Keratinocyte (primary cell): ENCODE measurements around the gene PPARD. TPM values are rescaled to one million over a fixed set of nuclear protein-coding genes. Genes with fewer than 3 reads are reported as not detected.

Experiments used
- DNase-seq: peaks from one replicate; pipeline ENCODE4 v3.0.0-alpha.2; 2011; ENCODE audit warnings: low read depth, missing footprints, low spot score
- FAIRE-seq: peaks from 2 replicates; lab custom pipeline; 2011; peaks lifted over from hg19 to GRCh38; lab: Jason Lieb, UNC
- H2AFZ ChIP-seq: 2 replicates; pipeline ENCODE4 v1.6.0; 2012; ENCODE audit warnings: low read length, control low read depth, inconsistent platforms; ENCODE audit not compliant: control insufficient read depth
- H3K27ac ChIP-seq: 2 replicates; pipeline ENCODE4 v1.5.1; 2011; ENCODE audit warnings: low read length; ENCODE audit not compliant: control insufficient read depth, insufficient read depth
- H3K27me3 ChIP-seq: 3 replicates; pipeline ENCODE4 v1.6.0; 2011; ENCODE audit warnings: low read length; ENCODE audit not compliant: control insufficient read depth, insufficient read depth; ENCODE audit errors: extremely low read depth
- H3K36me3 ChIP-seq, 2 experiments: 2 replicates in 1 of 2; 3 replicates in 1 of 2; pipeline ENCODE4 v1.5.1; 2011; ENCODE audit warnings: low read length in 2 of 2, mild to moderate bottlenecking in 1 of 2; ENCODE audit not compliant: control insufficient read depth in 2 of 2, insufficient read depth in 2 of 2; ENCODE audit errors: extremely low read depth in 1 of 2
- H3K4me1 ChIP-seq: 3 replicates; pipeline ENCODE4 v1.5.1; 2011; ENCODE audit warnings: low read length; ENCODE audit not compliant: control insufficient read depth, insufficient read depth; ENCODE audit errors: extremely low read depth
- H3K4me2 ChIP-seq: 3 replicates; pipeline ENCODE4 v1.6.0; 2011; ENCODE audit warnings: low read depth, low read length; ENCODE audit not compliant: control insufficient read depth, insufficient read depth; ENCODE audit errors: extremely low read depth
- H3K4me3 ChIP-seq, 3 experiments: fragments of 200-600 bp in 1 of 3; sonication (generic) in 1 of 3; 2 replicates in 2 of 3; 3 replicates in 1 of 3; pipeline ENCODE4 v1.5.1; 2011 to 2016; ENCODE audit warnings: low read length in 3 of 3, mild to moderate bottlenecking in 3 of 3, control low read depth in 2 of 3, inconsistent platforms in 1 of 3, low read depth in 1 of 3, mixed read lengths in 1 of 3, mixed run types in 1 of 3, moderate library complexity in 1 of 3; ENCODE audit not compliant: control insufficient read depth in 2 of 3, insufficient read depth in 2 of 3; ENCODE audit errors: extremely low read depth in 1 of 3
- H3K79me2 ChIP-seq: 2 replicates; pipeline ENCODE4 v1.6.0; 2012; ENCODE audit warnings: low read length; ENCODE audit not compliant: control insufficient read depth, insufficient read depth
- H3K9ac ChIP-seq: 3 replicates; pipeline ENCODE4 v1.6.0; 2011; ENCODE audit warnings: low read length; ENCODE audit not compliant: control insufficient read depth, insufficient read depth; ENCODE audit errors: extremely low read depth
- H3K9me1 ChIP-seq: 3 replicates; pipeline ENCODE4 v1.6.0; 2011; ENCODE audit warnings: low read length; ENCODE audit not compliant: control insufficient read depth, insufficient read depth; ENCODE audit errors: extremely low read depth
- H3K9me3 ChIP-seq: 2 replicates; pipeline ENCODE4 v1.5.1; 2012; ENCODE audit warnings: low read depth, low read length; ENCODE audit not compliant: control insufficient read depth
- H4K20me1 ChIP-seq: 3 replicates; pipeline ENCODE4 v1.6.0; 2011; ENCODE audit warnings: low read length; ENCODE audit not compliant: control insufficient read depth, insufficient read depth; ENCODE audit errors: extremely low read depth
- EZH2 ChIP-seq: IDR thresholded peaks from one replicate; pipeline ENCODE4 v1.6.1; 2012; ENCODE audit warnings: inconsistent platforms, mild to moderate bottlenecking, low read length, moderate library complexity
- dilution Hi-C: fragments of 300-500 bp; cut with MboI; formaldehyde crosslinking; loops from one replicate; pipeline ENCODE4 v1.7.0; 2020; ENCODE audit warnings: low sequenced_read_pairs; ENCODE audit not compliant: extremely low pct_ligation_motif_present
- polyA plus RNA-seq, 5 experiments: library from polyadenylated mRNA; depleted of rRNA in 3 of 5; stranded (reverse) in 3 of 5; stranded (forward) in 1 of 5; unstranded in 1 of 5; fragments of >200 nt; gene quantifications; 1 replicate in 1 of 5; 2 replicates in 3 of 5; 3 replicates in 1 of 5; pipeline versions ENCODE4 v1.2.1 to v1.2.3, GENCODE V29; 2011 to 2012; ENCODE audit warnings: missing spikeins in 2 of 5, low read depth in 1 of 5, low replicate concordance in 1 of 5
- TF ChIP-seq, protein P1 (sequence below), 3 experiments: IDR thresholded peaks in 1 of 3; conservative IDR thresholded peaks in 1 of 3; optimal IDR thresholded peaks in 1 of 3; 2 replicates in 2 of 3; 3 replicates in 1 of 3; pipeline versions ENCODE3 to v1.5.1; 2011; ENCODE audit warnings: low read length in 3 of 3, mild to moderate bottlenecking in 3 of 3, moderate library complexity in 2 of 3, control low read depth in 1 of 3, inconsistent platforms in 1 of 3; ENCODE audit not compliant: insufficient read depth in 2 of 3; ENCODE audit errors: extremely low read depth in 1 of 3

PPARD gene
- polyA plus RNA-seq, 1 donor (not counting 4 experiments of a cell fraction or from before 2014, with no cell fraction given), result 15.1 TPM

- peaks cover 20% of the 10 kb centered on the region for H3K4me1 ChIP-seq
- dilution Hi-C loops, result no loop called here
- no peaks in the 10 kb centered on the region for H4K20me1 ChIP-seq
- no peak overlapping the region for H3K27ac ChIP-seq
- no peak overlapping the region for H2AFZ ChIP-seq
- H3K9ac ChIP-seq, result no peak overlapping the region
- FAIRE-seq, result no peak
- H3K36me3 ChIP-seq, result peaks cover 24 to 26% of the 10 kb centered on the region in 2 experiments
- no peak overlapping the region for H3K4me3 ChIP-seq
- peaks cover 15% of the 10 kb centered on the region for H3K9me3 ChIP-seq
- H3K27me3 ChIP-seq, result no peaks in the 10 kb centered on the region
- H3K4me2 ChIP-seq, result no peak overlapping the region
- no peak for TF ChIP-seq EZH2
- TF ChIP-seq, protein P1, sequence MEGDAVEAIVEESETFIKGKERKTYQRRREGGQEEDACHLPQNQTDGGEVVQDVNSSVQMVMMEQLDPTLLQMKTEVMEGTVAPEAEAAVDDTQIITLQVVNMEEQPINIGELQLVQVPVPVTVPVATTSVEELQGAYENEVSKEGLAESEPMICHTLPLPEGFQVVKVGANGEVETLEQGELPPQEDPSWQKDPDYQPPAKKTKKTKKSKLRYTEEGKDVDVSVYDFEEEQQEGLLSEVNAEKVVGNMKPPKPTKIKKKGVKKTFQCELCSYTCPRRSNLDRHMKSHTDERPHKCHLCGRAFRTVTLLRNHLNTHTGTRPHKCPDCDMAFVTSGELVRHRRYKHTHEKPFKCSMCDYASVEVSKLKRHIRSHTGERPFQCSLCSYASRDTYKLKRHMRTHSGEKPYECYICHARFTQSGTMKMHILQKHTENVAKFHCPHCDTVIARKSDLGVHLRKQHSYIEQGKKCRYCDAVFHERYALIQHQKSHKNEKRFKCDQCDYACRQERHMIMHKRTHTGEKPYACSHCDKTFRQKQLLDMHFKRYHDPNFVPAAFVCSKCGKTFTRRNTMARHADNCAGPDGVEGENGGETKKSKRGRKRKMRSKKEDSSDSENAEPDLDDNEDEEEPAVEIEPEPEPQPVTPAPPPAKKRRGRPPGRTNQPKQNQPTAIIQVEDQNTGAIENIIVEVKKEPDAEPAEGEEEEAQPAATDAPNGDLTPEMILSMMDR (optimal IDR thresholded peaks at IDR 0.05 in 1 of 3, IDR thresholded peaks at IDR 0.05 in 1 of 3, conservative IDR thresholded peaks at IDR 0.05 in 1 of 3; ENCODE audit: extremely low read depth in 1 of 3, insufficient read depth in 2 of 3, low read length in 3 of 3), result no peak
- H3K9me1 ChIP-seq, result peaks cover 2% of the 10 kb centered on the region
- DNase-seq, result no peak
- no peaks in the 10 kb centered on the region for H3K79me2 ChIP-seq
These were observed 86.2 kb downstream of the PPARD start for GRCh38 chr6:35428421-35429149.

GRCh38 chr6:35429463-35429862, 87.1 kb downstream of the PPARD start:
- no peak overlapping the region for H3K27ac ChIP-seq
- FAIRE-seq (no peak), DNase-seq (no peak)
- no peak for TF ChIP-seq EZH2
- TF ChIP-seq, protein P1 (optimal IDR thresholded peaks at IDR 0.05 in 1 of 3, IDR thresholded peaks at IDR 0.05 in 1 of 3, conservative IDR thresholded peaks at IDR 0.05 in 1 of 3; ENCODE audit: extremely low read depth in 1 of 3, insufficient read depth in 2 of 3, low read length in 3 of 3), result no peak
- H3K79me2 ChIP-seq, result no peaks in the 10 kb centered on the region
- no peak overlapping the region for H3K4me2 ChIP-seq
- H3K27me3 ChIP-seq, result no peaks in the 10 kb centered on the region
- no peak overlapping the region for H2AFZ ChIP-seq
- dilution Hi-C loops, result no loop called here
- H4K20me1 ChIP-seq, result no peaks in the 10 kb centered on the region
- H3K9me3 ChIP-seq, result peaks cover 15% of the 10 kb centered on the region
- H3K4me1 ChIP-seq, result peaks cover 20% of the 10 kb centered on the region
- H3K9me1 ChIP-seq, result peaks cover 2% of the 10 kb centered on the region
- peaks cover 17 to 20% of the 10 kb centered on the region in 2 experiments for H3K36me3 ChIP-seq
- no peak overlapping the region for H3K4me3 ChIP-seq
- H3K9ac ChIP-seq, result no peak overlapping the region
